GM21723 (cell line): Measurements from ENCODE around the gene STARD3.

Source experiments
- ATAC-seq: cut with Tn5 transposase; IDR thresholded peaks from one replicate; pipeline ENCODE4 v1.9.1; 2021; ENCODE audit warnings: mild to moderate bottlenecking, moderate library complexity; ENCODE audit not compliant: unreplicated experiment

The STARD3 gene

DNA sequence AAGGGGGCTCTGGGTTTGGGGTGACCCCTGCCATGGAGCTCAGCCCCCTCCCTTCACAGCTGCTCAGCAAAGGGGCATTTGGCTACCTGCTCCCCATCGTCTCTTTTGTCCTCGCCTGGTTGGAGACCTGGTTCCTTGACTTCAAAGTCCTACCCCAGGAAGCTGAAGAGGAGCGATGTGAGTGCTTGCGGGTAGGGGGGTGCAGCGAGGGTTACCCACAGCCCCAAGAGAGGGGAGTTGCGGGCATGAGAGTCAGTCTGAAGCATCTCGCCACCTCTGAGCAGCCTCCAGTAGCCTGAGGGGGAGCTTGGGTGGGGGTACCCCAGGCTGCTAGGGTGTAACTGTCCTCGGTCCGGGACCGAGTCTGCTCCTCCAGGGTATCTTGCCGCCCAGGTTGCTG, 21.4 kb downstream of the STARD3 start:
- ATAC-seq = no peak

DNA sequence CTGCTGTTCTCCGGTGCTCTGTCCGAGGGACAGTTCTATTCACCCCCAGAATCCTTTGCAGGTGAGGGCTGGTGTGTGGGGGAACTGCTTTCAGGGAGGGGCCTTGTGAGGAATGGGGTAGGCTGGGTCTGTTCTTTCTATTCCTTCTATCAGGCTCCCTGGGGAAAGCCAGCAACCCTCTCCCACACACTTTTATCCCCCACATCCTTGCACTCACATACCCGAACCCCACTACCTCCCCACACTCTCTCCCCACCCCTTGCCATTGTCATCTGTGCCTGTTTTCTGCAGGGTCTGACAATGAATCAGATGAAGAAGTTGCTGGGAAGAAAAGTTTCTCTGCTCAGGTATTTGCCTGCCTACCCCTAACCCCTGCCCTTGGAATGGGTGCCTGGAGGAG, 21.8 kb downstream of the STARD3 start:
- ATAC-seq = no peak

DNA sequence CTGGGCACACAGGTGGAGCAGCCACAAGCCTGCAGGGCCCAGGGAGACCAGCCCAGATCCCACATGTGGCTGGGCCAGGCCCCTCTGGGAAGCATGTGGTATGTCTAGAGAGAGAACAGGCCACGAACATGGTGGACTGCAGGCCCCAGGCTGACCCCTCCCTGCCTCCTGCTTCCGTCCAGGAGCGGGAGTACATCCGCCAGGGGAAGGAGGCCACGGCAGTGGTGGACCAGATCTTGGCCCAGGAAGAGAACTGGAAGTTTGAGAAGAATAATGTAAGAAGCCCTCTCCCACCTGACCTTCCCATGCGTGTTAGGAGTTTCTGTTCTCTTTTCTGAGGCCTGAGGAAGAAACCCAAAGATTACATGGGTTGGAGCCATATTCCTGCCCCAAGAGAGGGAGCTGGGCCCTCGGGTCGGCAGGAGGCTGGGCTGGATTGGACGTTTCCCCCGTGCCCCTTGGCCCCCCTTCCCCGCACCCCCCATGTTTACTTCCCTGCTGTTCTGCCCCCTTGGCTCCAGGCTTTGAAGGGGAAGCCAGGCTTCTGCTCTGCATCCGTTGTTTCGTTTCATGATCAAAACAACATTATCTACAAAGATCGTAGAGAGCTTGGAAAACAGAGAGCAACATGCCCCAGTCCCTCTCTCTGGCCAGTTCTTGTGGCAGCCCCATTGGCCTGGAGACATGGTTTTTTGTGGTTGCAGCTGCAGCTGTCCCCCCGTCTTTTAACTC, 22.5 kb downstream of the STARD3 start:
- ATAC-seq = no peak

DNA sequence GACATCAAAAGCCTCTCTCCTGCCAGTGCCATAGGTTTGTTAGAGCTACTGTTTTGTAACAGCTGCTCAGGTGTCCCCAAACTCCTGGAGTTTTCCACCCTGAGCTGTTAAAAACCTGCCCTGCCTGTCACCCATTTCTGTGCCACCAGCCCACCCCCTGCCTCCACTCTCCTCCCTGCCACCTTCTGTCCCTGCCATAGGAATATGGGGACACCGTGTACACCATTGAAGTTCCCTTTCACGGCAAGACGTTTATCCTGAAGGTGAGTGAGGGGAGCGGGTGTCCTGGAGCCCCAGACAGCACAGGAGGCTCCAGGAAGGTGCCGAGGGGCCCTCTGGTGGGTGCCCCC, 23.0 kb downstream of the STARD3 start:
- ATAC-seq = no peak

DNA sequence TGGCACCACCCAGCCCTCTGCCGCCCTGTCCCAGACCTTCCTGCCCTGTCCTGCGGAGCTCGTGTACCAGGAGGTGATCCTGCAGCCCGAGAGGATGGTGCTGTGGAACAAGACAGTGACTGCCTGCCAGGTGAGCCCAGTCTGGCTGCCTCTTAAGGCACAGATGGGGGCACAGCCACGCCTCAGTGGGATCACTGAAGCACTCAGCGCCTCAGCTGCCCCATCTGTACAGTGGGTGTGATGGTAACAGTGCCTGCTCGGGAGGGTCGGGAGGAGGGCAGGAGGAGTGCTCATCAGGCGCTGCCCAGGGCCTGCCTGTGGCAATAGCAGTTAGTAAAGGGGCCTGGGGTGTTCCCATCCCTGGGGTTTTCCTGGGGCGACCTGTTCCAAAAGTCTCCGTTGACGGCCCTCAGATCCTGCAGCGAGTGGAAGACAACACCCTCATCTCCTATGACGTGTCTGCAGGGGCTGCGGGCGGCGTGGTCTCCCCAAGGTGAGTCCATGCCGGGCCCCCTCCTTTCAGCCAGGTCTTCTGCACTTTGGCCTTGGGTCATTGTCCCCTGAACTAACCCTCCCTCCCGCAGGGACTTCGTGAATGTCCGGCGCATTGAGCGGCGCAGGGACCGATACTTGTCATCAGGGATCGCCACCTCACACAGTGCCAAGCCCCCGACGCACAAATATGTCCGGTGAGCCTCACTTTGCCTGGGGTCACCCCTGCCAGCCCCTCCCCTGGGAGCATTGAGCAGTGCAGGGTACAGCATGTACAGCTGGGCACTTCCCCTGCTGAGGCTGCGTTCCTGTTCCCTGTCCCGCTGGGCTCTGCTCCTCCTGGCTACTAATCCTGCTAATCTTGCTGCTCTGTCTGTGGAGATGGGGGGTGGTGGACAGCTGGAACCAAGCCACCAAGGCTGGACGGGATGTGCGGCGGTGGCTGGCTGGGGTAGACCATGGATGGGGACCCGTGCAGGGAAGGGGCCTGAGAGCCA, 23.7 kb downstream of the STARD3 start:
- no peak for ATAC-seq

DNA sequence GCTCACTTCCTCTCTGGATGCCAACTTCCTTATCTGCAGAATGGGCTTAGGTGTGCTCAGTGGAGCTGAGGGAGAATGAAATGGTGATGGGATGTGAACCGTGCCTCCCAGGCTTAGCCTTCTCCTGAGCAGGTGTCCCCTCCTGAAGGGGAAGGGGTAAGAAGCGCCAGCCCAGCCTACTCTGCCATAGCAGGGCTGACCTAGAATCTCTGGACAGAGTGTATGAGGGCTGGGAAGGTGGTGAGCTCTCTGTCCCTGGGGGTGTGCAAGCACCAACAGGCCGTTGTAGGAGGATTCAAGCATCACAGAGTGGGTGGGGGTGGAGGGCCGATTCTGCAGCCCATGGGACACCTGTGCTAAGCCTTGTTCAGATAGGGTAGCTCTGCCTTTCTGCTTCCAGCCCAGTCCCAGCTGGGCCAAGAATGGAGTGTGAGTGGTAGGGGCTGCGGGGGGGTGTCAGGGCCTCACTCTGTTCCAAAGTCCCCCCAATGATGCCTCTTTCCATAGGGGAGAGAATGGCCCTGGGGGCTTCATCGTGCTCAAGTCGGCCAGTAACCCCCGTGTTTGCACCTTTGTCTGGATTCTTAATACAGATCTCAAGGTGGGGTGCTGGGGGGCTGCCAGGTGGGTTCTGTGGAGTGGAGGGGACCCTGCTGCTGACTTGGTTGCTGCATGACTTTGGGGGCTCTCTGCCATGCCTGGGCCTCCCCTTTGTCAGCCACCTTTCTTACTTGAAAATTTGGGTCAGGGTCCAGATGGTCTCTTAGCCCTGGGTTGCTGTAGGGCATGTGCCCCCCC, 25.0 kb downstream of the STARD3 start:
- no peak for ATAC-seq

DNA sequence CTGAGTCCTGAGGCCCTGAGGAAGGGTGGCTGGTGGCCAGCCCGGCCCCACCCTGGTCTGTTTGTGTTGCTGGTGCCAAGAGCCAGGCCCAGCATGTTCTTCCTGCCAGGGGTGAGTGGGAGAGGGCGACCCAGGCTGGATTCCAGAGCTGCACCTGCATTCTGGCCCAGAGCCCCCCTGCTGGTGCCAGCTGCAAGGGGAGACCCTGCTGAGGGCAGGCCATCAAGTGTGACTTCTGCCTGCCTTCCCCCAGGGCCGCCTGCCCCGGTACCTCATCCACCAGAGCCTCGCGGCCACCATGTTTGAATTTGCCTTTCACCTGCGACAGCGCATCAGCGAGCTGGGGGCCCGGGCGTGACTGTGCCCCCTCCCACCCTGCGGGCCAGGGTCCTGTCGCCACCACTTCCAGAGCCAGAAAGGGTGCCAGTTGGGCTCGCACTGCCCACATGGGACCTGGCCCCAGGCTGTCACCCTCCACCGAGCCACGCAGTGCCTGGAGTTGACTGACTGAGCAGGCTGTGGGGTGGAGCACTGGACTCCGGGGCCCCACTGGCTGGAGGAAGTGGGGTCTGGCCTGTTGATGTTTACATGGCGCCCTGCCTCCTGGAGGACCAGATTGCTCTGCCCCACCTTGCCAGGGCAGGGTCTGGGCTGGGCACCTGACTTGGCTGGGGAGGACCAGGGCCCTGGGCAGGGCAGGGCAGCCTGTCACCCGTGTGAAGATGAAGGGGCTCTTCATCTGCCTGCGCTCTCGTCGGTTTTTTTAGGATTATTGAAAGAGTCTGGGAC, 25.8 kb downstream of the STARD3 start:
- ATAC-seq = no peak

DNA sequence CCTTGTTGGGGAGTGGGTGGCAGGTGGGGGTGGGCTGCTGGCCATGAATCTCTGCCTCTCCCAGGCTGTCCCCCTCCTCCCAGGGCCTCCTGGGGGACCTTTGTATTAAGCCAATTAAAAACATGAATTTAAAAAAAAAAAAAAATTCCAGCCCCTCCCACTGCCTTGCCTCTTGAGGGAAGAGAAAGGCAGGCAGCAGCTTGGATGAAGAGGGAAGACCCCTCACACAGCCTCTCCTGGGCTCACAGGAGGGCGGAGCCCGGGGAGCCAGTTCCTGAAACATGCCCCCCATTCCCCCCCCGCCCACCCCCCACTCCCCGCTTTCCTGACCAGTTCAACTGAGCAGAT, 26.4 kb downstream of the STARD3 start:
- ATAC-seq = no peak

DNA sequence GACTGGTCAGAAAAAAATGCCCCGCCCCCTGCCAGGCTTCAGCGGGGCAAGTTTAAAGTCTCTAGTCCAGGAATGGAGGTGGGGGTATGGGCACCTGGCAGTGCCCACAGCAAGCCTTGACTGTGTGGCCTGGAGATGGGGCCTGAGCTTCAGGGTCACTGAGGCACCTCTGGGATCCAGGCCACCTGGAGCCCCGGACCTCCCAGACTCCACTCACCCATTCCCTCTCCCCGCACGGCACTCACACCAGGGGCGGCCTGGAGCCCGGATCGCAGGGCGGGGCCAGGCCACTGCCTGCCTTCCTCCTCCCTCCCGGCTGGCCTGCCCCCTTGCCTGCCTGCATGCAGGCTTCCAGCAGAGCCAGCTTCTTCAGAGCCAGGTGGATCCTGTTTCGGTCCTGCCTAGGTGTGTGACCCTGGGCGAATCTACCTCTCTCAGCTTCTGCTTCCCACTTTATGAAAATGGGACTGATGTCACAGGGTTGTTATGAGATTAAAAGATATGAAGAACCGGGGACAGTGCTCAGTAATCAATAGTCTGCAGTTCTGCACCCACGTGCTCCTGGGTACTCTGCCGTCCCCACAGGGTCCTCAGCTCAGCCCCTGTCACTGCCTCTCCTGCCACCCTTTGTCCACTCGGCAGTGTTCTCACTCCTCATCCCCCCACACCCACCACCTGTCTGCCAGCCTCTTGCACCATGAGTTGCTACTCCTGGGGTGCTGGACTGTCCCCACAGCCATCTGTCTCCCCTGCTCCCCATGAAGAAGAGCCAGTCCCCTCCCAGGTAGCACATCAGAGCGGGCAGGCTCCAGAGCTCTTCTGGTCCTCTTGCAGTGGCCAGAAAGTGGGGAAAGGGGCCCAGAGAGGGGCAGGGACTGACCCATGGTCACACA, 27.0 kb downstream of the STARD3 start:
- ATAC-seq = no peak

DNA sequence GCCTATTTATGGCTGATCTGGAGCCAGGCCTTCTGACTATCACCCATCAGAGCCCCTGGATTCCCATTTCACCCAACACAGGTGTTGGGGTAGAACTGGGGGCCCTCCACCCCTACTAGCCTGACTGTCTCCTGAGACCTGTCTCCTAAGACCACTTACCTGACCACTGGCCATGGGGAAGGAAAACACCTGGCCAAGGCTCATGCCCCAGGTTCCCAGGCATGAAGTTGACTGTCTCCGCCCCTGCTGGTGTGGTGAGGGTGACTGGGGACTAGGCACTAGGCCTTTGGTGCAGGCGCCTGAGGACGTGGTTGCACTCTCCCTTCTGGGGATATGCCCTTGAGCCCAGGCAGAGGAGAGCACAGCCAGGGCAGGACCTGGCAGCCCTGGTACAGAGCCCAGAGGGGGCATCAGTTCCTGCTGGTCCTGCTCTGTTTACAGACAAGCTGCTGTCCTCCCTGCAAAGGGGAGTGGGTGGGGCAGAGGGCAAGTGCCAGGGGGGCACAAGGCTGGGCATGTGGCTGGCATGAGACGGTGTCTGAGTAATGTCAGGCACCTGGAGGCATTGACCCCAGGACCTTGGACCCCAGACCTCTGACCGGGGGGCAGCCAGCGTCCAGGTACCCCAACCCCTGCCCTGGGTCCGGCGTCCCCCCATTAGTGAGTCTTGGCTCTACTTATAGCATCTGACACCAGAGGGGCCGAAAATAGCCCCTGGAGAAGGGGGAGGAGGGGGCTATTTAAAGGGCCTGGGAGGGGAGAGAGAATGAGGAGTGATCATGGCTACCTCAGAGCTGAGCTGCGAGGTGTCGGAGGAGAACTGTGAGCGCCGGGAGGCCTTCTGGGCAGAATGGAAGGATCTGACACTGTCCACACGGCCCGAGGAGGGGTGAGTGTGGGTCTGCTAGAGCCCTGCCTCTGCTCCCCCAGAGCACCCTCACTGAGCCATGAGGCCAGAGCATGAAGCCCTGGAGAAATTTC, 27.9 kb downstream of the STARD3 start, which contains the start of gene TCAP:
TSS of gene TCAP (plus strand) at position 769 of the 981 bp plus-strand sequence. CDS start at position 780, 11 bp downstream.
- ATAC-seq = no peak

DNA sequence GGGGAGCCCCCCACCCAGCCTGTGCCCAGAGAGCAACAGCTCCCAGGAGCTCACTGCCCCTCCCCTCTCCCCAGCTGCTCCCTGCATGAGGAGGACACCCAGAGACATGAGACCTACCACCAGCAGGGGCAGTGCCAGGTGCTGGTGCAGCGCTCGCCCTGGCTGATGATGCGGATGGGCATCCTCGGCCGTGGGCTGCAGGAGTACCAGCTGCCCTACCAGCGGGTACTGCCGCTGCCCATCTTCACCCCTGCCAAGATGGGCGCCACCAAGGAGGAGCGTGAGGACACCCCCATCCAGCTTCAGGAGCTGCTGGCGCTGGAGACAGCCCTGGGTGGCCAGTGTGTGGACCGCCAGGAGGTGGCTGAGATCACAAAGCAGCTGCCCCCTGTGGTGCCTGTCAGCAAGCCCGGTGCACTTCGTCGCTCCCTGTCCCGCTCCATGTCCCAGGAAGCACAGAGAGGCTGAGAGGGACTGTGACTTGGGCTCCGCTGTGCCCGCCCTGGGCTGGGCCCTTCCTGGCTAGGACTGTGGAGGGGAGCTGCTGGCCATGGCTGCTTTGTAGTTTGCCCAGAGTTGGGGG, 28.8 kb downstream of the STARD3 start:
- ATAC-seq = no peak

DNA sequence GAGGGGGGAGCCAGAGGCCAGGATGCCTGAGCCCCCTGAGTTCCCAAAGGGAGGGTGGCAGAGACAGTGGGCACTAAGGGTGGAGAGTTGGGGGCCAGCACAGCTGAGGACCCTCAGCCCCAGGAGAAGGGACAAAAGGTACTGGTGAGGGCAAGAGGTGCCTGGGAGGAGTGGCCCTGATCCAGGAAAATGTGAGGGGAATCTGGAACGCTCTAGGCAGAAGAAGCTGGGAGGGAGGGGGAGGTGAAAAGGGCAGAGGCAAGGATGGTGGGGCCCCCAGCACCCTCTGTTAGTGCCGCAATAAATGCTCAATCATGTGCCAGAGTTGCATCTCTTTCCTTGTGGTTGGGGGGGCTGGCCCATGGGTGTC, 29.3 kb downstream of the STARD3 start:
- ATAC-seq = no peak

DNA sequence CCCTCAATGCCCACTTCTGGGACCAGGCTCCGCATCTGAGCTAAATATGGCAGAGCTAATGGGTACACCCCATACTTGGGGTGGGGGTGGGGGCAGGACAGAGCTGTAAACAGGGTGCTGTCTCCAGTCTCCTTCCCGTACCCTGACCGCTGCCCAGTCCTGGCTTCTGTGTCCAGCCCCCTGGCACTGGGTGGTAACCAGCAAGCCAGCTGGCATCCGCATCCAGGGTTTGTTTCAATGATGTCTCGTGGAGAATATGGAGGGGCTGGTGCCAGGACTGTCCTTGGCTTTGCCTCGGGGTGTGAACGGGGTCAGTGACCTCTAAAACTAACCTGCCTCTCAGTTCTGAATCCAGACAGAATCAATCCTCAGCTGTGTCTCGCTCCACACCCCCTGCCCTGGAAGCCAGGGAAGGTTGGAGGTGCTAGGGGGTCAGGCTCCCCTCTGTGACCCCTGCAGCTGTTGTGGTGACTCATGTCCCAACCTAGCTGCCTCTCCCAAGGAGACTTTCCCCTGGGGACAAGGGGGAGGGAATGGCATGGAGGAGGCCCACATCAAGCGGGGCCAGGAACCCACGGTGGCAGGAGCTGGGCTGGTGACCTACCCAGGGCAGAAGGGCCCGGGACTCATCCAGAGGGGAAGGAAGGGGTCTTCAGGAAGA, 29.8 kb downstream of the STARD3 start:
- ATAC-seq = no peak

DNA sequence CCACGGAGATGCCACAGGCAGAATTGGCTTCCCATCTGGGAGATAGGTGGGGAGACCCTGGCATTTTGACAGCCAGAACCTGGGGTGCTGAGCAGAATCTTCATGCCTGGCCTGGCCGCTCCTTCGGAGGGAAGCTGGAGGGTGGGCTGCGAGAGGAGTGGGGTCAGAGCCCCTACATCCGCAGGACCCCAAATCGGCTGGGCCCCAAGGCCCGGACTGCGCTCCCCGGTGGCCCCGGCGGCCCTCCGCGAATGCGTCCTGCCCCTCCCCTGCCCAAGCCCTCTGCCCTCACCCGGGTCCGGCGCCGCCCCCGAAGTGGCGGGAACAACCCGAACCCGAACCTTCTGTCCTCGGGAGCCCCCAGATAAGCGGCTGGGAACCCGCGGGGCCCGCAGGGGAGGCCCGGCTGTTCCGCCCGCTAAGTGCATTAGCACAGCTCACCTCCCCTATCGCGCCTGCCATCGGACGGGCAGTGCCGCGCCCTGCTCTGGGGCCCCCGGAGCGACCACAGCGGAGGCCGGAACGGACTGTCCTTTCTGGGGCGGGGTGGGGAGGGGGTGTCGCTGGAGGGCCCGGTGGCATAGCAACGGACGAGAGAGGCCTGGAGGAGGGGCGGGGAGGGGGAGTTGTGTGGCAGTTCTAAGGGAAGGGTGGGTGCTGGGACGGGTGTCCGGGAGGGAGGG, 30.5 kb downstream of the STARD3 start:
- no peak for ATAC-seq

DNA sequence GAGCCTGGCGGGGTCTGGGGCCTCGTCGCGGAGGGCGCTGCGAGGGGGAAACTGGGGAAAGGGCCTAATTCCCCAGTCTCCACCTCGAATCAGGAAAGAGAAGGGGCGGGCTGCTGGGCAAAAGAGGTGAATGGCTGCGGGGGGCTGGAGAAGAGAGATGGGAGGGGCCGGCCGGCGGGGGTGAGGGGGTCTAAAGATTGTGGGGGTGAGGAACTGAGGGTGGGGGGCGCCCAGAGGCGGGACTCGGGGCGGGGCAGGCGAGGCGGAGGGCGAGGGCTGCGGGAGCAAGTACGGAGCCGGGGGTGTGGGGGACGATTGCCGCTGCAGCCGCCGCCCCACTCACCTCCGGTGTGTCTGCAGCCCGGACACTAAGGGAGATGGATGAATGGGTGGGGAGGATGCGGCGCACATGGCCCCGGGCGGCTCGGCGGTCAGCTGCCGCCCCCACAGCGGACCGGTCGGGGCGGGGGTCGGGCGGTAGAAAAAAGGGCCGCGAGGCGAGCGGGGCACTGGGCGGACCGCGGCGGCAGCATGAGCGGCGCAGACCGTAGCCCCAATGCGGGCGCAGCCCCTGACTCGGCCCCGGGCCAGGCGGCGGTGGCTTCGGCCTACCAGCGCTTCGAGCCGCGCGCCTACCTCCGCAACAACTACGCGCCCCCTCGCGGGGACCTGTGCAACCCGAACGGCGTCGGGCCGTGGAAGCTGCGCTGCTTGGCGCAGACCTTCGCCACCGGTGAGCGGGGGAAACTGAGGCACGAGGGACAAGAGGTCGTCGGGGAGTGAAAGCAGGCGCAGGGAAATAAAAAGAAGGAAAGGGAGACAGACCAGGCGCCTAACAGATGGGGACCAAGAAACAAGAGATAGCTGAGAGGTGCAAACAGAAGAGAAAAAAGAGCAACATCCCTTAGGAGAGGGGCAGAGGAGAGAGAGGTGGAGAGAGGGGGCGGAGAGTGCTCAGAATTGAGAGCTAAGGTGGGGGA, 31.3 kb downstream of the STARD3 start, which contains the start of gene PNMT:
TSS of gene PNMT (plus strand) at position 509 of the 980 bp plus-strand sequence. CDS start at position 532, 23 bp downstream.
- no peak for ATAC-seq
